Stimulated activated CD4-positive, alpha-beta T cell treated with anti-CD3 and anti-CD28 coated beads, TNF-alpha, amount 100 ng/mL, for 48 hours (primary cell): ENCODE results near the gene SPINT3.

ENCODE experiments used
- DNase-seq, 3 donors: peaks; one replicate each; pipeline ENCODE4 v3.0.0-alpha.2; 2020; ENCODE audit warnings: low read depth in 3 of 3

The SPINT3 gene

GRCh38 chr20:45515147-45515913 is at the start of gene SPINT3:
Gene SPINT3, minus strand, starts transcription at chr20:45515622. Its CDS starts 14 bp downstream, at chr20:45515608.
- no peak for DNase-seq

DNA sequence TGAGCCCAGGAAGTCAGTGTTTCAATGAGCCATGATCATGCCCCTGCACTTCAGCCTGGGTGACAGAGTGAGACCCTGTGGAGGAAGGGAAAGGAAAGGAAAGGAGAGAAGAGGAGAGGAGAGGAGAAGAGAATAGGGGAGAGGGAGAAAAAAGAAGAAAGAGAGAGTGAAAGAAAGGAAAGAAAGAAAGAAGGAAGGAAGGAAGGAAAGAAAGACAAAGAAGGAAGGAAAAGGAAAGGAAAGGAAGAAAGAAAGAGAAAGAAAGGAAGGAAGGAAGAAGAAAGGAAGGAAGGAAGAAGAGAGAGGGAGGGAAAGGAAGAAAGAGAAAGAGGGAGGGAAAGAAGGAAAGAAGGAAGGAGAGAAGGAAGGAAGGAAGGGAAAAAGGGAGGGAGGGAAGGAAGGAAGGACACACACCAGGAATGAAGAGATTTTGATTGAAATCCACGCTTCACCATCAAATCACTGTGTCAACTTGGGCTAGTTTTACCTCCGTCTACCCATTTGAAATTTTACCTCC is 49.4 kb upstream of the SPINT3 start:
- no peak for DNase-seq

DNA sequence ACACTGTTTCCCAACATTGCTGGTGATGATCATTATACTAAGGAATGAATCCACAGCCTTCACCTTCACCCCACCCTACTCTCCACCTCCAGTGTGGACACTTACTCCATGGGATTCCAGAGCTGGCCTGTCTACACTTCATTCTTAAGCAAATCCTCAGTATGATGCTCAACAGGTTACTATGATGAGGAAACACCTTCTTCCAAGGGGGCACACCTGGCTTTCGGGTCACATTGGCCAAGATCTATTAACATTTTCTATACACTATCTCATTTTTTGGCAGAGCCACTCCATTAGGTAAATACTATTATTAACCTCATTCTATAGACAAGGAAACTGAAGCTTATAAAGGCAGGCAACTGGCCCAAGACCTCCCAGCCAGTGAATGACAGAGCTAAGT is 39.8 kb upstream of the SPINT3 start:
- no peak for DNase-seq

GRCh38 chr20:45552456-45552855 is 37.0 kb upstream of the SPINT3 start:
- no peak for DNase-seq

DNA sequence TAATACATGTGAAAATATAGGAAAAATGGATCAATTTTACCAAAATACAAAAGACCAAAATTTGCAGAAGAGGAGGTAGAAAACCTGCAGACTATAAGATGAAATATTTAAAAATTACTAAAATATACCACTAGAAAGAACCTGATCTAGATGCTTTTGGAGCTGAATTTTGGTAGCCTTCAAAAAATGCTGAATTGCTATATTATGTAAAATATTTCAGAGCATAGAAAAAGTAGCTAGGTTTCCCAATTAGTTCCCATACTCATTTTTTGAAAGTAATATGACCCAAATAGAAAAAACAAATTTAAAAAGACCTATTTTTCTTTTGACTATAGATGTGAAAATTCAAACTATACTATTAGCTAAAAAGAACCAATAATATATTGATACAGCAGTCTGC is 35.3 kb upstream of the SPINT3 start:
- no peak for DNase-seq

GRCh38 chr20:45548410-45548809 is 33.0 kb upstream of the SPINT3 start:
- DNase-seq, result no peak

- DNase-seq, result no peak
Observed at GRCh38 chr20:45547206-45547770, 31.9 kb upstream of the SPINT3 start, which contains the start of gene EPPIN. Gene EPPIN, minus strand, starts transcription at chr20:45547401. Its CDS starts 44 bp downstream, at chr20:45547357.

DNA sequence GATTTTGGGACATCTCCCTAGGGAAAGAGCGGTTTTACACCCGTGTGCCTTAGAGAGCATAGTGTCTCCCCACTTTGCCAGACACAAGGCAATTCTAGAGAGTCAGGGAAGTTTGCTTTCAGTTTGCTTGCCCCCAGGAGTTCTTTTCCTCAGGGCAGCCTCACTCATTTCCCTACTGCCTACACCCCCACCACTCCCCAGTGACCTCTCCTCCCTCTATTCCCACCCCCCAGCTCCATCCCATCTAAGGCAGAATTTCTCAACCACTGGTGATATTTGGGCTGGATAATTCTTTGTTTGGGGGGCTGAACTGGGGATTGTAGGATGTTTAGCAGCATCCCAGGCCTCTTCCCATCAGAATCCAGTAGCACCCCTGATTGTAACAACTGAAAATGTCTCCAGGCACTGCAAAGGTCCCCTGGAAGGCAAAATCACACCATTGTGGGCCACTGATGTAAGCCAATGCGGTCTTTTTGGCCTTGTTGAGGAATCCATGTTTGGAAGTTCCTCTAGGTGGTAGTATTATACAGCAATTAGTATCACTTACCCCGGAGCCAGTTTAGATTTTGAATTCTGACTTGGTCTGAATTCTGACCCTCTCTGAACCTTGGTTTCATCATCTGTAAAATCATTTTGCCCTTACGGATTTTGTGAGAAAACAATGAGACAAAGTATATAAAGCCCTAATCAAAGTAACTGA is 30.5 kb upstream of the SPINT3 start:
- DNase-seq, result no peak

GRCh38 chr20:45545351-45545750 is 29.9 kb upstream of the SPINT3 start:
- no peak for DNase-seq

DNA sequence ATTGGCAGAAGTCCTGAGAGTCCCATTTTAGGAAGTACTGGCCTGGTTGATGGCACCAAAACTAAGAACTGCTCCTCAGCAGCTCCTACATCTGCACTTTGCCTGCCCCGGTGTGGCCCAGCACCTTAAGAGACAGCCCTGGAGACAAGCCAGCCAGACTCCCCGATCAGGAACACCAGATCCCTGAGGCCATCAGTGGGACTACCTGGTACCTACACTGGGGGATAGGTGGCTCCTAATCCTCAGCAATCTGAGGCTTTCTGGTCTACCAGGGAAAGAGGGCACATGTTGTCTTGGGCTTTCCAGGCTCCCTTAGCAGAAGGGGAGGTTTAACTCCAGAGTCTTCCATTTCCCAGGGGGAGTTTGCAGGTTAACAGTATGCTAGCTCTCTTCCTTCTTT is 24.0 kb upstream of the SPINT3 start, which contains the start of gene WFDC6:
Gene WFDC6, minus strand, starts transcription at position 101 of the 400 bp plus-strand sequence. Its CDS starts 75 bp downstream, at position 26.
- DNase-seq, result no peak

DNA sequence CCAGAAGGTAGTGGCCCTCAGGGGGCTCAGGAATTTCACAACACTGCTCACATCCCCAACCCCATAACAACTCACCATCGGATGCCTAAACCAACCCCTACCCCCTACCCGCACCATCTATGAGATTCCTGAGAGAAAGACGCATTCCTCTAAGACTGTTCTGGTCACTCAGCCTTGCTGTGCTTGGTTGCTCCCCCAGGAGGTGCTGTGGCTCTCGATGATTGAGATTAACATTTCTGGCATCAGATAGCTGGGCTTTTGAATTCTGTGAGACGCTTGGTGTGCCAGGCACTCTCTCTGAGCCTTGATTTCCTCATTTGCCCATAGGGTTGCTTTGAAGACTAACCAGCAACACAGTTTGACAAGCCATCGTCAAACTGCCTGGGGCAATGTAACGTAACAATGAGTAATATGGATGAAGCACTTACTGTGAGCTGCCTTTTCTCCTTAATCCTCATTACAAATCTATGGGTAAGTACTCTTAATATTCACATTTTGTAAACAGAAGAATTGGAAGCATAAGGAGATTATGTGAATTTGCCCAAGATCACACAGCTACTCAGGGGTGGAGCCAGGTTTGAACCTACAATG is 22.9 kb upstream of the SPINT3 start:
- no peak for DNase-seq

- no peak for DNase-seq
Observed at GRCh38 chr20:45527294-45527693, 11.9 kb upstream of the SPINT3 start.

DNA sequence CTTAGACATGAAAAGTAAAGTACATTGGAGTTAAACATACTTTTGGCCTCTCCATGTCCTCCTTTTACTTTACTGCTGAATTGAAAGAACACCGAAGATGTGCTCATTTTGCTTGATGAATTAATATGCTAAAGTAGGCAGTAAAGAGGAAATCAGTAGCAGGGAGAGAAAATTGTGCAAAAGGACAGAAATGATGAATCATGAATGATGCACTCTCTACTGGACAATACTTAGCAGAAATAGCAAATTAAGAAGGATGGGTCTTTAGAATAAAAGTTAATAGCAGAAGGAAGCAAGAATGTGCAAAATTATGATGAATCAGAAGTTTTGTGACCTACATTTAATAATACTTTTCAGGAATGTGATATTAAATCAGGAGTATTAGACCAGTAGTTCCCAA is 8.4 kb upstream of the SPINT3 start:
- no peak for DNase-seq

DNA sequence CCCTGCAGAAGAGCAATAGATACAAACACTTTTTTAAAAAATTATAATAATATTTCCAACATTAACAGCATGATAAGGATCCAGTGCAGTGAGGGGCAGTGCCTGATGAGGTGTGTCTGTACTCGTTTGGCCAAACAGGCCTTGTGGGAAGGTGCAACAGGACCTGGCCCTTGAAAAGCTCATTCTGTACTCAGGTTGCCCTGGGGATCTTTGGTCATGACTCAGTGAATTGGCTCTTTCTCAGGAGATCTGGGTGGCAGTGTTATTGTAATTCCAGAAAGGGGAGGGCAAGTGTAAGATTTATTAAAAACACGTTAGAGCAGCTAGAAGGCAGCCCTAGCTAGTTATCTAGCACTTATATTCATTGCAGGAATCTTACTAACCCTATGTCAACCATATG is 2.9 kb upstream of the SPINT3 start:
- DNase-seq, result no peak

DNA sequence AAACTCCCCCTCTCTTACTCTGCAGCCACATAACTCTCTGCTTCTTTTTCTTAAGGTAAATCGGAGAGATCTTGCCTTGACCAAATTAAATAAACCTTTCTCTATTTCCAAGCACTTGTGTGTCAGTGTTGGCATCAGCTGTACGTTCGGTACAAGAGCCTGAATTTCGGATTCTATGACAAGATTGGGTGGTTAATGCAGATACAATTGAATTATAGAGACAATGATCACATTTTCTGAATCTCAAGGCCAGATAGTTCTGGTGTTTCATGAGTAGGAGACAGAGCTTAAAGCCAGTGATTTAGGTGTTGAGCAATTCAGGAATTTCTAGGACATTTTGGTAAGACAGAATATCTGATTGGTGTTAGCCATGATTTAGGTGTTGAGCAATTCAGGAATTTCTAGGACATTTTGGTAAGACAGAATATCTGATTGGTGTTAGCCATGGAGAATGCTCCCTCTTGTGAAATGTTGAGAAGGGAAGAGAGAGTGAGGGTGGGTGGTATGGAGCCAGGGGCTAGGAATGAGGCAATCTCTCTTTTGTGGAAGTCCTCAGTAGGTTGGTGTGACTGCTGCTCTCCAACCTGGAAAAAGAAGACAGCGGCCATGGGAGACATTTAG is 5.1 kb downstream of the SPINT3 start:
- no peak for DNase-seq

DNA sequence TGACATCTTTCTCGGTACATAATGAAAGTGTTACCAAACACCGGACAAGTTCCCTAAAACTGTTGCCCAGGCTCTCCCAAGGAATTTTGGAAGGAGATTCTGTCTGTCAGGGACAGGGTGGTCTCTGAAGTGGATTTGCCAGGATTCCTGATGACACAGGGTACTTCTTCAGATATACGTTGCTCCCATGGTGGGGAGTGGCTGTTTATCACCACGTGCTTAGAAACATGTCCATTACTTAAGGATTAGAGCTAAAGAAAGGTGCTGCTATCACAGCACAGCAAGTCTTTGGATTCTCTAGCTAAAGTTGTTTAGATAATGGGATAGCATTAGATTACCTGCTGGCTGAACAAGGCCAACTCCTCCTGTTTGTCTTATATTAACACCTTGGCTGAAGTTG is 6.3 kb downstream of the SPINT3 start:
- no peak for DNase-seq

DNA sequence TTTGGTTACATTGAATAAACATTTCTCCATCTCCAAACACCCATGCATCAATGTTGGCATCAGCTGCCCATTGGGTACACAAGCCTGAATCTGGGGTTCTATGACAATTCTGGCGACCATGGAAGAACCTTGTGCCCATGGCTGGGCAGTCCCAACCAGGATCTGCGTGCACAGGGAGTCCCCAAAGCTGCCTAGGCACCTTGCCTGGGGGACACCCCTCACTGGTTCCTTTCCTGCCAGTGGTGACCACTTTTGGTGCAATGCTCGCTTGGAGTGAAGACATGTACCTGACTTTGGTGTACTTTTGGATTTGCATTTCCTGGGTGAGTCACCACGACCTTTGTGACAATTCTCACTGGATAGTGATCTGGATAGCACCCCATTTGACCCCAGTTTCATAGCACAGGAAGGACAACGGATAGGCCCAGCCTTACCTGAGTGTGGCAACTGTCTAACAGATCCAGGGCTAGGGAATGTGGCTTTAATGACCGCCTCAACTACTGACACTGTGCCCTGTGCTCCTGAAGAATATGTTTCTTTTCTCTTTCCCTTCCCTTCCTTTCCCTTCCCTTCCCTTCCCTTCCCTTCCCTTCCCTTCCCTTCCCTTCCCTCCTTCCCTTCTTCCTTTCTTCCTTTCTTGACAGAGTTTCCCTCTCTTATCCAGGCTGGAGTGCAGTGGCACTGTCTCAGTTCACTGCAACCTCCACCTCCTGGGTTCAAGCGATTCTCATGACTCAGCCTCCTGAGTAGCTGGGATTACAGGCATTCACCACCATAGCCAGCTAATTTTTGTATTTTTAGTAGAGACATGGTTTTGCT is 7.1 kb downstream of the SPINT3 start:
- DNase-seq, result no peak

- DNase-seq, result no peak
Observed at GRCh38 chr20:45507011-45507820, 8.2 kb downstream of the SPINT3 start.

DNA sequence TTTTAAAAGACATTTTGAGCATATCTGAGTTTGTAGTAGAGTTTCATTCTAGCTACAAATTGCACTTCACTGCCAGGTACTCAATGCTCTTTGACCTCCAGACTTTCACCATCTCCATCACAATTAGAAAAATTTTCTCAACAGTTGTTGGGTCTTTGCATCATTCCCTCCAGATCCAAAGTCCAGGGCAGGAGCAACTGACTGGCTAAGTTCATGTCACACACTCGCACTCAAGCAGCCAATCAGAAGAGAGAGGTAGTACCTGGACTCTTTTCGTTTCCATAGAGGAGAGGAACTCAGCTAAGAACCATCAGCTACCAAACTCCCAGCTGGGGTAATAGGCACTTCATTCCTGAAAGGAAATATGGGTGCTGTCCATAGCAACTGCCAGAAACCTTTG is 9.0 kb downstream of the SPINT3 start:
- DNase-seq, result no peak

DNA sequence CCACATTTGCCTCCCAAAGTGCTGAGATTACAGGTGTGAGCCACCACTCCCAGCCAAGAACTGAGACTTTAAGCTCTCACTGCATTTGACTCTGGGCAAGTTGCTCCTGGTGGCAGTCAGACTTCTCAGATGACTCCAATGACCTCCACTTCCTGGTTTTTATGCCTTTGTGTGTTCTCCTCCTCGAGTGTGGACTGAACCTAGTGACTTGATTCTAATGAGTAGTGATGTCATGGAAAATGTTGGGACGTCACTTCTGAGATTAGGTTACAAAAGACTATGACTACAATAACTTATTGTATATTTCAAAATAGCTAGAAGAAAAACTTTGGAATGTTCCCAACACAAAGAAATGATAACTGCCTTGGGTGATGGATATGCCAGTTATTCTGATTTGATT is 12.0 kb downstream of the SPINT3 start:
- DNase-seq, result no peak
